IMR-90 (cell line): Measurements from ENCODE around the gene GPA33.

Experiments used
- TF ChIP-seq, protein P1 (sequence below): fragments of 150-350 bp; IDR thresholded peaks from 2 replicates; pipeline ENCODE4 v1.6.1; 2017; ENCODE audit warnings: mild to moderate bottlenecking, antibody characterized with exemption, low read length, low read depth
- TF ChIP-seq, protein P2 (sequence below): fragments of 150-350 bp; IDR thresholded peaks from 2 replicates; pipeline ENCODE4 v1.6.1; 2016; ENCODE audit warnings: low read depth, mild to moderate bottlenecking, low read length, moderate library complexity, borderline replicate concordance
- TF ChIP-seq, protein P3 (sequence below): conservative IDR thresholded peaks from 2 replicates; pipeline ENCODE4 v1.5.1; 2012; ENCODE audit warnings: mild to moderate bottlenecking, low read depth, low read length, improper control_type of control experiment

DNA sequence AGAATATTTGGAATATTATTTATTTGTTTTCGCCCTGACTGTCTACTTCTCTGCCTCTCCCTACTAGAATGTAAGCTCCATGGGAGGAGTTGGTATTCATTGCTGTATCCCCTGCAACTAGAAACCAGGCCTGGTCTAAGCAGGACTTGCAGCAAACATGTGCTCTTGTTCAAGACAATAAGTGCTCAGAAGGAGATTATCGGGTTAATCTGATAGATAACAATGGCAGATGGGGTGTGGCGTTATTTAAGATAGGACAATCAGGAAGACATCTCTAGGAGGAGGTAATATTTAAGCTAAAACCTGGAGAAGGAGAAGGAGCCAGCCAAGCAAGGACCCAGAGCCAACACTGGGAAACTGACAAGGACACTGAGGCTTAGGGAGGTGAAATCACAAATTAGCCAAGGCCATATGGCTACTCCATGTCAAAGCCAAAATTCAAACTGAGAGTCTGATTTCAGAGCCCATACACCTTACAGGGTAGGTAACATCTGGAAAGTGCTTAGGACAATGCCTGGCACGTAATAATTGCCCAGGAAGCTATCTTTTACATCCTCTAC lies 45.2 kb upstream of the GPA33 start:
- TF ChIP-seq, protein P1, sequence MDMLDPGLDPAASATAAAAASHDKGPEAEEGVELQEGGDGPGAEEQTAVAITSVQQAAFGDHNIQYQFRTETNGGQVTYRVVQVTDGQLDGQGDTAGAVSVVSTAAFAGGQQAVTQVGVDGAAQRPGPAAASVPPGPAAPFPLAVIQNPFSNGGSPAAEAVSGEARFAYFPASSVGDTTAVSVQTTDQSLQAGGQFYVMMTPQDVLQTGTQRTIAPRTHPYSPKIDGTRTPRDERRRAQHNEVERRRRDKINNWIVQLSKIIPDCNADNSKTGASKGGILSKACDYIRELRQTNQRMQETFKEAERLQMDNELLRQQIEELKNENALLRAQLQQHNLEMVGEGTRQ = no peak
- TF ChIP-seq, protein P2, sequence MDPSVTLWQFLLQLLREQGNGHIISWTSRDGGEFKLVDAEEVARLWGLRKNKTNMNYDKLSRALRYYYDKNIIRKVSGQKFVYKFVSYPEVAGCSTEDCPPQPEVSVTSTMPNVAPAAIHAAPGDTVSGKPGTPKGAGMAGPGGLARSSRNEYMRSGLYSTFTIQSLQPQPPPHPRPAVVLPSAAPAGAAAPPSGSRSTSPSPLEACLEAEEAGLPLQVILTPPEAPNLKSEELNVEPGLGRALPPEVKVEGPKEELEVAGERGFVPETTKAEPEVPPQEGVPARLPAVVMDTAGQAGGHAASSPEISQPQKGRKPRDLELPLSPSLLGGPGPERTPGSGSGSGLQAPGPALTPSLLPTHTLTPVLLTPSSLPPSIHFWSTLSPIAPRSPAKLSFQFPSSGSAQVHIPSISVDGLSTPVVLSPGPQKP = no peak
- TF ChIP-seq, protein P3, sequence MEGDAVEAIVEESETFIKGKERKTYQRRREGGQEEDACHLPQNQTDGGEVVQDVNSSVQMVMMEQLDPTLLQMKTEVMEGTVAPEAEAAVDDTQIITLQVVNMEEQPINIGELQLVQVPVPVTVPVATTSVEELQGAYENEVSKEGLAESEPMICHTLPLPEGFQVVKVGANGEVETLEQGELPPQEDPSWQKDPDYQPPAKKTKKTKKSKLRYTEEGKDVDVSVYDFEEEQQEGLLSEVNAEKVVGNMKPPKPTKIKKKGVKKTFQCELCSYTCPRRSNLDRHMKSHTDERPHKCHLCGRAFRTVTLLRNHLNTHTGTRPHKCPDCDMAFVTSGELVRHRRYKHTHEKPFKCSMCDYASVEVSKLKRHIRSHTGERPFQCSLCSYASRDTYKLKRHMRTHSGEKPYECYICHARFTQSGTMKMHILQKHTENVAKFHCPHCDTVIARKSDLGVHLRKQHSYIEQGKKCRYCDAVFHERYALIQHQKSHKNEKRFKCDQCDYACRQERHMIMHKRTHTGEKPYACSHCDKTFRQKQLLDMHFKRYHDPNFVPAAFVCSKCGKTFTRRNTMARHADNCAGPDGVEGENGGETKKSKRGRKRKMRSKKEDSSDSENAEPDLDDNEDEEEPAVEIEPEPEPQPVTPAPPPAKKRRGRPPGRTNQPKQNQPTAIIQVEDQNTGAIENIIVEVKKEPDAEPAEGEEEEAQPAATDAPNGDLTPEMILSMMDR = no peak
